Thyroid gland (tissue), 4 donors: ENCODE data around the gene ISM1.

Experiments used
- POLR2A ChIP-seq, 2 donors: fragments of 450-650 bp; IDR thresholded peaks; one replicate each; pipeline ENCODE4 v1.6.1; 2017; ENCODE audit warnings: antibody characterized with exemption in 2 of 2, mild to moderate bottlenecking in 2 of 2, moderate library complexity in 1 of 2
- TF ChIP-seq, protein P1 (sequence below), 6 experiments: fragments of 200-600 bp in 3 of 6; fragments of 450-650 bp in 3 of 6; sonication (generic) in 3 of 6; IDR thresholded peaks; one replicate each; pipeline ENCODE4 v1.5.1; 2016 to 2019; ENCODE audit warnings: antibody characterized with exemption in 6 of 6, mild to moderate bottlenecking in 2 of 6, inconsistent platforms in 1 of 6, moderate library complexity in 1 of 6

DNA sequence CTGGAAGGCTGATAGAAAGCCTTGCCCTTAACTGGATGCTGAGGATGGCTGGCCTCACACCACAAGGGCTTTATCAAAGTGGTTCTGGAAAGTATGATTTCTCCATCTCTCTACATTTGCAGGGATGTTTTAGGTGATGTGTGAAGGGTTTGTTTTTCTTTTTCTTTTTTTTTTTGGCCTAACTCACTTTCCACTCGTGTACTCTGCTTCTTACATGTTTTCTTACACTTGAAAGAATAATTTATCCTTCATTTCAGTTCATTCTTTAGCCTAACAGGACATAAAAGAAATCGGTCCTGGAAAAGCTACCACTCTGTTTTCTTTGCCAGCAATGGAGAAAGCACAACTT, 41.2 kb downstream of the ISM1 start:
- TF ChIP-seq, protein P1, sequence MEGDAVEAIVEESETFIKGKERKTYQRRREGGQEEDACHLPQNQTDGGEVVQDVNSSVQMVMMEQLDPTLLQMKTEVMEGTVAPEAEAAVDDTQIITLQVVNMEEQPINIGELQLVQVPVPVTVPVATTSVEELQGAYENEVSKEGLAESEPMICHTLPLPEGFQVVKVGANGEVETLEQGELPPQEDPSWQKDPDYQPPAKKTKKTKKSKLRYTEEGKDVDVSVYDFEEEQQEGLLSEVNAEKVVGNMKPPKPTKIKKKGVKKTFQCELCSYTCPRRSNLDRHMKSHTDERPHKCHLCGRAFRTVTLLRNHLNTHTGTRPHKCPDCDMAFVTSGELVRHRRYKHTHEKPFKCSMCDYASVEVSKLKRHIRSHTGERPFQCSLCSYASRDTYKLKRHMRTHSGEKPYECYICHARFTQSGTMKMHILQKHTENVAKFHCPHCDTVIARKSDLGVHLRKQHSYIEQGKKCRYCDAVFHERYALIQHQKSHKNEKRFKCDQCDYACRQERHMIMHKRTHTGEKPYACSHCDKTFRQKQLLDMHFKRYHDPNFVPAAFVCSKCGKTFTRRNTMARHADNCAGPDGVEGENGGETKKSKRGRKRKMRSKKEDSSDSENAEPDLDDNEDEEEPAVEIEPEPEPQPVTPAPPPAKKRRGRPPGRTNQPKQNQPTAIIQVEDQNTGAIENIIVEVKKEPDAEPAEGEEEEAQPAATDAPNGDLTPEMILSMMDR (IDR thresholded peaks at IDR 0.05), result peak in 1 of 6 experiments; percentile 4
- TF ChIP-seq POLR2A (IDR thresholded peaks at IDR 0.05), result no peak
